ENCODE measurements around the gene DGKG.

Gene DGKG

GRCh38 chr3:186281176-186281575, 80.9 kb downstream of the DGKG start:
- DNase-seq (ENCODE audit: low spot score) (peak; percentile 37), FAIRE-seq (no peak)

- FAIRE-seq (no peak), DNase-seq (ENCODE audit: low spot score) (no peak)
Observed at GRCh38 chr3:186280737-186281136, 81.3 kb downstream of the DGKG start.

- DNase-seq (ENCODE audit: low spot score) (peak; percentile 39), FAIRE-seq (no peak)
Observed at GRCh38 chr3:186277268-186277909, 84.6 kb downstream of the DGKG start.

GRCh38 chr3:186275436-186275835, 86.6 kb downstream of the DGKG start:
- DNase-seq (ENCODE audit: low spot score), result no peak
- no peak for FAIRE-seq

GRCh38 chr3:186273586-186273985, 88.4 kb downstream of the DGKG start:
- DNase-seq (ENCODE audit: low spot score) (no peak), FAIRE-seq (no peak)

GRCh38 chr3:186270701-186271100, 91.3 kb downstream of the DGKG start:
- DNase-seq (ENCODE audit: low spot score), result no peak

GRCh38 chr3:186268616-186269448, 93.2 kb downstream of the DGKG start:
- no peak for FAIRE-seq
- no peak for DNase-seq (ENCODE audit: low spot score)

More at GRCh38 chr3:186270701-186271100, 91.3 kb downstream of the DGKG start:
- FAIRE-seq, result no peak

GRCh38 chr3:186267758-186268157, 94.3 kb downstream of the DGKG start:
- FAIRE-seq, result no peak
- DNase-seq (ENCODE audit: low spot score), result no peak

- DNase-seq (ENCODE audit: low spot score) (no peak), FAIRE-seq (no peak)
Observed at GRCh38 chr3:186264608-186265400, 97.2 kb downstream of the DGKG start.

- FAIRE-seq (no peak), DNase-seq (ENCODE audit: low spot score) (no peak)
Observed at GRCh38 chr3:186261638-186262037, 100.4 kb downstream of the DGKG start.

- no peak for FAIRE-seq
- DNase-seq (ENCODE audit: low spot score), result no peak
Observed at GRCh38 chr3:186260726-186261125, 101.3 kb downstream of the DGKG start.

GRCh38 chr3:186259612-186260383, 102.2 kb downstream of the DGKG start:
- FAIRE-seq, result no peak
- peak; percentile 69 for DNase-seq (ENCODE audit: low spot score)

- no peak for FAIRE-seq
- DNase-seq (ENCODE audit: low spot score), result no peak
Observed at GRCh38 chr3:186258968-186259367, 103.1 kb downstream of the DGKG start.

GRCh38 chr3:186257866-186258265, 104.2 kb downstream of the DGKG start:
- DNase-seq (ENCODE audit: low spot score) (no peak), FAIRE-seq (no peak)

- FAIRE-seq (no peak), DNase-seq (ENCODE audit: low spot score) (no peak)
Observed at GRCh38 chr3:186255703-186256331, 106.2 kb downstream of the DGKG start.

- FAIRE-seq (no peak), DNase-seq (ENCODE audit: low spot score) (no peak)
Observed at GRCh38 chr3:186254676-186255650, 107.1 kb downstream of the DGKG start.

- no peak for DNase-seq (ENCODE audit: low spot score)
Observed at GRCh38 chr3:186251948-186252619, 110.0 kb downstream of the DGKG start.

GRCh38 chr3:186248850-186249249, 113.2 kb downstream of the DGKG start:
- FAIRE-seq (no peak), DNase-seq (ENCODE audit: low spot score) (no peak)

More at GRCh38 chr3:186251948-186252619, 110.0 kb downstream of the DGKG start:
- FAIRE-seq, result no peak
